HG02571 (cell line): Measurements from ENCODE around the gene FSCN2.
"Not testable (repeated sequence)": the region's sequence is repeated elsewhere in the genome, so short reads cannot be mapped to it uniquely, and the experiment has no call there.

Source experiments
- ATAC-seq: cut with Tn5 transposase; IDR thresholded peaks from one replicate; pipeline ENCODE4 v1.9.1; 2021; ENCODE audit warnings: mild to moderate bottlenecking, moderate library complexity; ENCODE audit not compliant: unreplicated experiment

FSCN2 gene

GRCh38 chr17:81524039-81524864 lies 3.9 kb upstream of the FSCN2 start:
- ATAC-seq: no peak

- no peak for ATAC-seq
Observed at GRCh38 chr17:81524865-81525159, 3.4 kb upstream of the FSCN2 start.

GRCh38 chr17:81526662-81527571 lies 1.3 kb upstream of the FSCN2 start:
- ATAC-seq: no peak

- ATAC-seq: no peak
Observed at GRCh38 chr17:81528384-81528650, 140 bp downstream of the FSCN2 start.

GRCh38 chr17:81528651-81529436 lies 667 bp downstream of the FSCN2 start:
- ATAC-seq: no peak

- ATAC-seq: no peak
Observed at GRCh38 chr17:81529437-81529803, 1.2 kb downstream of the FSCN2 start.

- not testable (repeated sequence) for ATAC-seq
Observed at GRCh38 chr17:81531013-81531412, 2.8 kb downstream of the FSCN2 start.

- not testable (repeated sequence) for ATAC-seq
Observed at GRCh38 chr17:81531998-81532404, 3.8 kb downstream of the FSCN2 start.

- no peak for ATAC-seq
Observed at GRCh38 chr17:81532490-81533287, 4.5 kb downstream of the FSCN2 start.

GRCh38 chr17:81533339-81534141 lies 5.4 kb downstream of the FSCN2 start:
- ATAC-seq: no peak

- ATAC-seq: no peak
Observed at GRCh38 chr17:81534157-81535006, 6.2 kb downstream of the FSCN2 start.

GRCh38 chr17:81535007-81535328 lies 6.8 kb downstream of the FSCN2 start:
- ATAC-seq: no peak

GRCh38 chr17:81535480-81536298 lies 7.5 kb downstream of the FSCN2 start:
- ATAC-seq: no peak

GRCh38 chr17:81536299-81537290 lies 8.4 kb downstream of the FSCN2 start:
- ATAC-seq: no peak

GRCh38 chr17:81537343-81537855 lies 9.2 kb downstream of the FSCN2 start:
- no peak for ATAC-seq

GRCh38 chr17:81537856-81538555 lies 9.8 kb downstream of the FSCN2 start:
- no peak for ATAC-seq
